ENCODE measurements around the gene ARHGDIG.
"Not testable (repeated sequence)": the region's sequence is repeated elsewhere in the genome, so short reads cannot be mapped to it uniquely, and the experiment has no call there.

The ARHGDIG gene

DNA sequence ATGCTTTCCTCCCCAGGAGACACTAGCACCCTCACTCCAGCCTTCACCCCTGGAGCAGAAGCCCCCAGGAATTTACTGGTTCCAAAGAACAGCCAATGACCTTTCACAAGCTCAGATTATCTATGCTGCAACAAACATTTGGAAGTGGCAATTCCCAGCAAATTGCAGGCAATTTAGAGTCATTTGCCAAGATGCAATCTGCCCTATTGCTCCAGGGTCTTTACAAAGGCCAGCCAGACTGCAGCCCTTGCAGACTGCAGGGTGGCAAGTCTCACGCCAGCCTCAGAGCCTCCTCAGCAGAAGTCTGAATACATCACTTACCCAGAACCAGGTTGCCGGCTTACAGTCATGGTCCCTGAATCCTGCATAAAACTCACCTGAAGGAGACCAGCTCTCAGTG is 50.4 kb downstream of the ARHGDIG start:
- DNase-seq (ENCODE audit: low spot score) = no peak

DNA sequence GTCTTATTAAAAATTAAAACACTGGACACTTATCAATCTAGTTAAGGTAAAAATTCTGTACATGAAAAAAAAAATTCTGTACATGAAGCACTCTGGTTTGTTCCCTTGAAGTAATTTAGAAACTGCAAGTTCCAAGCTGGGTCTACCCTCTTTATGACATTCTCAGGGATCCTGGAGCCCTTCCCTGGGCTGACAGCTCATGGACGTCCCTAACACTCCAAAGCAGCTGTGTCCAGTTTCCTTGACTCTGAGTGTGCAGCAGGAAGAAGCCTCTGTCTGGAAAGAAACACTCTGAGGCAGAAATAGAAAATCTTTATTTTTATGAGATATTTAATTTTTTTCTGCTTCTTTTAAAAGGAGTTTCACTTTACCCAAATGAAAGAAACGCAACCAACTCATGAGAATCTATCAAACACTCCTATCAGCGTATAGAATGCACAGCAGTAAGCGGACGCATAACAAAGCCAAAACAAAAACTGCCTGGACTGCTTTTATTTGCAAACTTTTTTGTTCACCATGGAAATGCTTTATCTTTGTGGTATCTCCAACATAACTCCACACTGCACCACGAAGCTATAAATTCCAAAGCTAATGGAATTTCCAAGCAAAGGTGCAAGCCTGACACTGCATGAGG is 50.9 kb downstream of the ARHGDIG start:
- DNase-seq (ENCODE audit: low spot score) = not testable (repeated sequence)

Measured in COLO829 (cell line).